ENCODE measurements around the gene SPATA31C2.
A peak's percentile ranks its signal among the peaks of the same experiment; 100 is the strongest.
"Not testable (repeated sequence)": the region's sequence is repeated elsewhere in the genome, so short reads cannot be mapped to it uniquely, and the experiment has no call there.

Gene SPATA31C2

GRCh38 chr9:88123413-88123812 is 14.9 kb downstream of the SPATA31C2 start:
- DNase-seq, result not testable (repeated sequence)

- DNase-seq, result not testable (repeated sequence)
These were observed 20.2 kb downstream of the SPATA31C2 start for GRCh38 chr9:88118121-88118520.

- not testable (repeated sequence) for DNase-seq
These were observed 23.2 kb downstream of the SPATA31C2 start for GRCh38 chr9:88114968-88115612.

GRCh38 chr9:88114283-88114967 is 23.9 kb downstream of the SPATA31C2 start:
- DNase-seq, result not testable (repeated sequence)

- not testable (repeated sequence) for DNase-seq
These were observed 24.8 kb downstream of the SPATA31C2 start for GRCh38 chr9:88113156-88114130.

- DNase-seq, result no peak
These were observed 28.2 kb downstream of the SPATA31C2 start for GRCh38 chr9:88110026-88110425.

- DNase-seq, result no peak
These were observed 29.5 kb downstream of the SPATA31C2 start for GRCh38 chr9:88108779-88109178.

GRCh38 chr9:88106492-88106891 is 31.8 kb downstream of the SPATA31C2 start:
- DNase-seq, result no peak

GRCh38 chr9:88092797-88093331 is 45.4 kb downstream of the SPATA31C2 start:
- no peak for DNase-seq

- DNase-seq, result no peak
These were observed 48.1 kb downstream of the SPATA31C2 start for GRCh38 chr9:88090151-88090581.

- DNase-seq, result no peak
These were observed 50.4 kb downstream of the SPATA31C2 start for GRCh38 chr9:88087906-88088305.

GRCh38 chr9:88085476-88085875 is 52.8 kb downstream of the SPATA31C2 start:
- DNase-seq, result no peak

- DNase-seq, result peak; percentile 21
These were observed 53.7 kb downstream of the SPATA31C2 start for GRCh38 chr9:88084357-88085183.

All from activated CD8-positive, alpha-beta memory T cell treated with anti-CD3 and anti-CD28 coated beads for 24 hours (primary cell).